Osteocyte (in vitro differentiated cells): ENCODE results near the gene RDH12. TPM values are rescaled to one million over a fixed set of nuclear protein-coding genes. Genes with fewer than 3 reads are reported as not detected.
"Not testable (repeated sequence)": the region's sequence is repeated elsewhere in the genome, so short reads cannot be mapped to it uniquely, and the experiment has no call there.

Experiments
- DNase-seq: peaks from one replicate; pipeline ENCODE4 v3.0.0; 2021; ENCODE audit warnings: mixed read lengths; ENCODE audit not compliant: unreplicated experiment; ENCODE audit errors: extremely low spot score
- H3K27ac Mint-ChIP-seq: one replicate; pipeline ENCODE4 v1.8.0; 2021; ENCODE audit warnings: mild to moderate bottlenecking, mixed read lengths; ENCODE audit not compliant: unreplicated experiment
- H3K27me3 Mint-ChIP-seq: one replicate; pipeline ENCODE4 v1.8.0; 2021; ENCODE audit warnings: mixed read lengths; ENCODE audit not compliant: unreplicated experiment
- H3K36me3 Mint-ChIP-seq: one replicate; pipeline ENCODE4 v1.8.0; 2021; ENCODE audit warnings: mixed read lengths; ENCODE audit not compliant: unreplicated experiment
- H3K4me1 Mint-ChIP-seq: one replicate; pipeline ENCODE4 v1.8.0; 2021; ENCODE audit warnings: mixed read lengths; ENCODE audit not compliant: unreplicated experiment
- H3K4me3 Mint-ChIP-seq: one replicate; pipeline ENCODE4 v1.8.0; 2021; ENCODE audit warnings: mild to moderate bottlenecking, moderate library complexity, mixed read lengths; ENCODE audit not compliant: unreplicated experiment
- H3K9me3 Mint-ChIP-seq: one replicate; pipeline ENCODE4 v1.8.0; 2021; ENCODE audit warnings: mixed read lengths; ENCODE audit not compliant: unreplicated experiment
- long read RNA-seq: library from polyadenylated mRNA; unstranded; transcript quantifications from one replicate; pipeline ENCODE4 v2.0.0, GENCODE V29; 2021
- total RNA-seq: library from RNA; stranded (reverse); gene quantifications from 2 replicates; pipeline ENCODE4 v1.2.1, GENCODE V29; 2021
- TF ChIP-seq, protein P1 (sequence below): fragments of 200-600 bp; sonication (generic); IDR thresholded peaks from 2 replicates; pipeline ENCODE4 v1.5.0; 2021; ENCODE audit warnings: antibody characterized with exemption, mild to moderate bottlenecking, moderate library complexity

The RDH12 gene
- total RNA-seq: not detected in 2 replicates
- long read RNA-seq: 0 reads

DNA sequence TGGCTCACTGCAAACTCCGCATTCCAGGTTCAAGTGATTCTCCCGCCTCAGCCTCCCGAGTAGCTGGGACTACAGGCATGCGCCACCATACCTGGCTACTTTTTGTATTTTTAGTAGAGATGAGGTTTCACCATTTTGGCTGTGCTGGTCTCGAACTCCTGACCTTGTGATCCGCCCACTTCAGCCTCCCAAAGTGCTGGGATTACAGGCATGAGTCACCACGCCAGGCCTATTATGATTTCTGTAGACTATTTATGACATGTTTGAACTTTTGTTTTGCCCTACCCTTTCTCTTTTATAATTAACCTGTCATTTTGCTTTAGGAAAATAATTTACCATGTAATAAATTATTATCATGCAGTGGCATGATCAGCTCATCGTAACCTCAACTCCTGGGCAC is at the start of gene RDH12:
Gene RDH12, plus strand, starts transcription at position 395 of the 400 bp plus-strand sequence. CDS start 20,757 bp downstream, outside the sequence.
- H3K9me3 Mint-ChIP-seq, H3K4me3 Mint-ChIP-seq, DNase-seq, H3K36me3 Mint-ChIP-seq: not testable (repeated sequence)
- Mint-ChIP-seq H3K27me3 (peaks cover 19% of the 10 kb centered on the region), H3K4me1 (peaks cover 11% of the 10 kb centered on the region), H3K27ac (peak within 1 kb of the TSS; percentile 78)

GRCh38 chr14:67652189-67652588 is 49.5 kb upstream of the RDH12 start:
- Mint-ChIP-seq H3K36me3 (peaks cover 38% of the 10 kb centered on the region), H3K4me1 (peaks cover 8% of the 10 kb centered on the region), H3K9me3 (no peaks in the 10 kb centered on the region), H3K4me3 (no peak overlapping the region), H3K27me3 (no peaks in the 10 kb centered on the region), H3K27ac (no peak overlapping the region)
- DNase-seq: peak; percentile 0
- TF ChIP-seq, protein P1, sequence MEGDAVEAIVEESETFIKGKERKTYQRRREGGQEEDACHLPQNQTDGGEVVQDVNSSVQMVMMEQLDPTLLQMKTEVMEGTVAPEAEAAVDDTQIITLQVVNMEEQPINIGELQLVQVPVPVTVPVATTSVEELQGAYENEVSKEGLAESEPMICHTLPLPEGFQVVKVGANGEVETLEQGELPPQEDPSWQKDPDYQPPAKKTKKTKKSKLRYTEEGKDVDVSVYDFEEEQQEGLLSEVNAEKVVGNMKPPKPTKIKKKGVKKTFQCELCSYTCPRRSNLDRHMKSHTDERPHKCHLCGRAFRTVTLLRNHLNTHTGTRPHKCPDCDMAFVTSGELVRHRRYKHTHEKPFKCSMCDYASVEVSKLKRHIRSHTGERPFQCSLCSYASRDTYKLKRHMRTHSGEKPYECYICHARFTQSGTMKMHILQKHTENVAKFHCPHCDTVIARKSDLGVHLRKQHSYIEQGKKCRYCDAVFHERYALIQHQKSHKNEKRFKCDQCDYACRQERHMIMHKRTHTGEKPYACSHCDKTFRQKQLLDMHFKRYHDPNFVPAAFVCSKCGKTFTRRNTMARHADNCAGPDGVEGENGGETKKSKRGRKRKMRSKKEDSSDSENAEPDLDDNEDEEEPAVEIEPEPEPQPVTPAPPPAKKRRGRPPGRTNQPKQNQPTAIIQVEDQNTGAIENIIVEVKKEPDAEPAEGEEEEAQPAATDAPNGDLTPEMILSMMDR: no peak

DNA sequence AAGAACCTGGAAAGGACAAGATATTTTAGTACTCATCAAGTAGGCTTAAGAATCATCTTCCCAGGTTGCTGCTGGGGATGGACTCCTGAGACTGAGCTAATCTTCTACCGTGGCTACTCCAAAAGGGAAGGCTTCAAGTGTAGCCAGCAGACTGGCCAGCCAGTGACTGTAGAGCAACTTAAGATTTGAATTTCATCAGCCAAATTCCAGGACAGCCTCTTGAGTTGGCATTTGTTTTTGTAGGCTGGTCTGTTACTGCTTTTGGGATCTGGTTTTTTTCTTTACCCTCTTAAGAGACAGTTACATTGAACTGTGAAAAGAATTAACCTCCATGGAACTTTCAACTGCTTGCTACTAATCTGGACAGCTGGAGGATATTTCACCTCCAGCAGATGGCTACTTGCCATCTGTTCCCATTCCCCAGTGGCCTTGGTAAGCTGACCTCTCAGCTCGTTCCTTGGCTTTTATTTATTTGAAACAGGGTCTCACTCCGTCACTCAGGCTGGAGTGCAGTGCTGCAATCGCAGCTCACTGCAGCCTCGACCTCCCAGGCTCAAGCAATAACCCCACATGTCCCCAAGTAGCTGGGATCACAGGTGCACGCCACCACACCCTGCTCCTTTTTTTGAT is 47.9 kb upstream of the RDH12 start:
- H3K4me1 Mint-ChIP-seq: peaks cover 8% of the 10 kb centered on the region
- peaks cover 39% of the 10 kb centered on the region for H3K36me3 Mint-ChIP-seq
- no peaks in the 10 kb centered on the region for H3K27me3 Mint-ChIP-seq
- TF ChIP-seq, protein P1: no peak
- H3K27ac Mint-ChIP-seq: peak overlapping the region; percentile 83
- H3K4me3 Mint-ChIP-seq: no peak overlapping the region
- no peaks in the 10 kb centered on the region for H3K9me3 Mint-ChIP-seq
- DNase-seq: no peak

DNA sequence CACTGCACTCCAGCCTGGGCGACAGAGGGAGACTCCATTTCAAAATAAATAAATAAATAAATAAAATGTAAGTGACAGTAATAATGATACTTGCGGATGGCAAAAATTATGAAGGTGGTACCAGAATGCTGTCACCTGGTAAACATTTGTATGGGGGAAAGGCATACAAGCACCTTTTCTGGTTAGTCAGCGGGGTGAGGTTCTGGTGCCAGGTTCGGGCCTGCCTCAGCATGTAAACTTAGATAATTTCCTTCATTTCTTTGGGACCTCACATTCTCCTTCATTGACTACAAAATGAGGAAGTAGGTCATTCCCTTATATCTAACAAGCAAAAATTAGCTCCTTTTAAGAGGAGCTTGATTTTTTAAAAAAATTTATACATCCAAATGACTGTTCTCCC is 38.1 kb upstream of the RDH12 start:
- Mint-ChIP-seq H3K36me3 (peaks cover 9% of the 10 kb centered on the region), H3K27ac (no peak overlapping the region)
- no peak for DNase-seq

DNA sequence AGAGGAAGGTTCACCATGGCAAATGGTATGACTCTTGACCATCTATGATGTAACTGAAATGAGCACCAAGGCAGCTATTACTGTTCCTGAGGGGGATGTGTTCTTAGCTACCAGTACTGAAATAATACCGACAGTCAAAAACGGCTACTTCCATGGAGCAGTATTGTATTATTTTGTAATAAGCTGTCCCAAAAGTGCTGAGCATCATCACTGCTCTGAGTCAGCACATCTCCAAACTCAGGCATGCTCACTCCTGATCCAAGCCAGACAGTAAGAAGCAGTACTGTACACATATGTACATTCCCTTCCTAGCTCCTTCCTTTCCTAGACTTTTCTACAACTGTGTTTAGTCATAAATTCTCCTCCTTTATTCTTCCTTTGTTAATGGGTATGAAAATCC is 35.8 kb upstream of the RDH12 start:
- H3K9me3 Mint-ChIP-seq: no peaks in the 10 kb centered on the region
- H3K27ac Mint-ChIP-seq: peak overlapping the region; percentile 79
- peaks cover 8% of the 10 kb centered on the region for H3K4me1 Mint-ChIP-seq
- H3K4me3 Mint-ChIP-seq: no peak overlapping the region
- H3K36me3 Mint-ChIP-seq: peaks cover 5% of the 10 kb centered on the region
- TF ChIP-seq, protein P1: no peak
- peak; percentile 2 for DNase-seq
- no peaks in the 10 kb centered on the region for H3K27me3 Mint-ChIP-seq

More for the DNA sequence above, 38.1 kb upstream of the RDH12 start:
- Mint-ChIP-seq H3K4me3 (no peak overlapping the region), H3K27me3 (no peaks in the 10 kb centered on the region), H3K9me3 (no peaks in the 10 kb centered on the region), H3K4me1 (peaks cover 8% of the 10 kb centered on the region)
- TF ChIP-seq, protein P1: no peak
